HG03039 (cell line): ENCODE measurements around the gene STAC2.
"Not testable (repeated sequence)": the region's sequence is repeated elsewhere in the genome, so short reads cannot be mapped to it uniquely, and the experiment has no call there.

ENCODE experiments used
- ATAC-seq: cut with Tn5 transposase; IDR thresholded peaks from one replicate; pipeline ENCODE4 v1.9.1; 2021; ENCODE audit warnings: mild to moderate bottlenecking, moderate library complexity; ENCODE audit not compliant: unreplicated experiment

Gene STAC2

GRCh38 chr17:39191750-39192510 lies 33.8 kb downstream of the STAC2 start:
- no peak for ATAC-seq

- no peak for ATAC-seq
Measured at GRCh38 chr17:39187152-39187830, 38.5 kb downstream of the STAC2 start.

GRCh38 chr17:39186481-39187002 lies 39.2 kb downstream of the STAC2 start:
- ATAC-seq = no peak

- ATAC-seq = no peak
Measured at GRCh38 chr17:39183720-39184119, 42.0 kb downstream of the STAC2 start.

- ATAC-seq = no peak
Measured at GRCh38 chr17:39183045-39183444, 42.7 kb downstream of the STAC2 start.

DNA sequence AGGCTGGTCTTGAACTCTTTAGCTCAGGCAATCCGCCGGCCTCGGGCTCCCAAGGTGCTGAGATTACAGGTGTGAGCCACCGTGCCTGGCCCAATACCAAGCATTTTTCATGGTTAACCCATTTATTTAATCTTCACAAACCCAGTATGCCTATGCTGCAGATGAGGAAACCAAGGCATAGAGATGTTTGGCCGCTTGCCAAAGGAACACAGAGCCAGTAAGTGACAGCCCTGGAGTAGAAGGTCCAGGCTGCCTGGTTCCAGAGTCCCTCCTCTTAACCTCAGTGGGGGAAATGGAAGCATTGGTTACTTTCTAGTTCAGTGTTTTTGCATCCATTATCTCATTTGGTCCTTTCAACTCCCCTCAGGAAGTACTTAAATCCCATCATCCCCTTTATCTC lies 44.4 kb downstream of the STAC2 start:
- no peak for ATAC-seq

- ATAC-seq = no peak
Measured at GRCh38 chr17:39178536-39178935, 47.2 kb downstream of the STAC2 start.

DNA sequence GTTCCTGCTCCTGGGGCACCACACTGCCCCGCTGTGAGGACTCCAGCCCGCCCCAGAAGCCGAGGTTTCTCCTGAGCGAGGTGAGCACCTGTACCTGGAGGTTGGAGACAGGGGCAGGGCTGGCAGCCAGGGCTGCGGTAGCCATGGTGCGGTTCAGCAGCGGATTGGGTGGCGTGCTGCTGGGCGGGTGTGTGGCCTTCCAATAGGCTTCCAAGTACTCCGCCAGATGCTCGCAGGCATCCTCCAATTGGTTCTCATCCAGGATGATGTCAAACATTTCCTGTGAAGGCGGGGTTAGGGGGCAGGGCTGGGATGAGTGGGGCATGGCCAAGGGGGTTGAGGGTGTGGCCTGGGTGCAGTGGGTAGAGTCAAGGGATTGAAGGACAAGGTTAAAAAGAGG lies 48.5 kb downstream of the STAC2 start:
- no peak for ATAC-seq

DNA sequence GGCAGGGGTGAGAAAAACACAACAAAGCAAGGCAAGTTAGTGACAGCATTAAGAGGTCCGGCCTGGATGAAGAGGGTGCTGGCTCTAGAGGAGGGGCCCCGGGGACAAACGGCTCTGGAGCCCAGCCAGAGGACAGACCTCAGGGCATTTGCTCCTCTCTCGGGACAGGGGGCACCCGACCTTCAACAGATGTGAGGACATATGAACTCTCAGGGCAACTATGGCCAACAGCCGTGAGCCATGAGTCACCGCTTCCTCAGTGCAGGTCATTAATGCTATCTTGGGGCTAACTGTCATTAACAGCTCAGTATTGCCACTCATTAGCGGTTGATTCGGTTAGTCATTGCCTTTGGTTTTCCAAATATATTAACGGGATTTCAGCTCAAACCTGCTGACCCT lies 50.1 kb downstream of the STAC2 start:
- no peak for ATAC-seq

DNA sequence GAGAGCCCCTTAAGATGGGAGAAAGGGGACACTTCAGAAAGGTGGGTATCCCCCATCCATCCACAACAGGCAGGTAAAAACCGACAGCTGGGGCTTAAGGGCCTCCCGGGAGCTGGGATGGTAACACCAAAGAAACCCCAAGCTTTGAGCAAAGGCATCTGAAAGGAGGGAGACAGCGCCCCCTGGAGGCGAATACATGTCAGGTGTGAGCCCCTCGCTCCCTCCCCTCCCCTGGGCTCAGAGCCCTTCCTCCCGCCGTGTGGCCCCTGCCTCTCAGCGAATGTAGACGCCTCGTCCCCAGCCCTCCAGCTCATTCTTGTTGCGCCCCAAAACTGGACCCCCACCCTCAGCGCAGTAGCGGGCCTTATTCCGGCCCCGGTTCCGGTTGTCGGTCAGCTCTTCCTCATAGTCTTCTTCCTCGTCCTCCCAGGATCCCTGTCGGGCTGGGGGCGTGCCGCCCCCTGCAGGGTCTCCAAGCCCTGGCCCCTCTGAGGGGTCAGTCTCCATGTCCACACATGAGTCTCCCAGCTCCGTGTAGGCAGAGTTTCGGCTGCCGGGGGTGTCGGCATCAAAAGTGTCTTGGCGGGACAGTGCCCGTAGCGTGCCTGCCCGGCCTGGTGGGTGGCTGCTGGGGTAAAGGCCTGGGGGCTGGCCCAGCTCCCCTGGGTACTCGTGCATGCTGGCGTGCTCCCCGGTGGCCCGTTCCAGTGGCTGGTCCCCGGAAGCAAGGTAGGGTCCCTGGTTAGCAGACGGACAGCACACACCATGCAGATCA lies 50.6 kb downstream of the STAC2 start:
- no peak for ATAC-seq

DNA sequence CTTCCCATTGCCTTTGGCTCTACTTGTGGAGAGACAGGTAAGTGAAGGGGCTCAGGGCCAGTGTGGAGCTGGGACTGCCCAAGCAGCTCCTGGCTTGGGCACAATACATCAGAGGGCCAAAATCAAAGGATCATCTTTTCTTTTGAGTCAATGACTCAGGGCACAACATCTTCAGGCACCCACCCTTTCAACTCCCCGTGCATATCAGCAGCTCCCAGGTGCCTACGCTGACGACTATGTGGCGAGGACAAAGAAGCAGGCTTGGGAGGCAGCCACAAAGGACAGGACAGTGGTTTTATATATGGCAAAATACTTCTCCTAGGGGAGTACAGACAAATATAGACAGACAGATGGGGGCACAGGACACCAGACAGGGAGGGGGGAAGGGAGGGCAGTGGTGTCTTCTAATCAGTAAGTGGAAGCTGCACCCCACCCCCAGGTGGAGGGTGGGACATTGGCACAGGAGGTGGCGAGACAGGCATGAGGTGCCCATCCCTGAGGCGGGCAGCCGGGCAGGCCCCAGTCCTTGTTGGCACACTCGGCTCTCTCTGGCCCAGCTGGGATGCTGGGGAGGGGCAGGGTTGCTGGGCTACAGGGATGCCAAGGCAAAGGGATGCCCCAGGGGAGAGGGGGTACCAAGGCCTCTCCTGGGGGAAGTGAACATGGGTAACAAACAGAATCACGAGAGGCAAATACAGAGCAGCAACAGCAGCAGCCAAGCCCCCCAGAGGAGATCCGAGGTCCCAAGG lies 52.0 kb downstream of the STAC2 start:
- no peak for ATAC-seq

DNA sequence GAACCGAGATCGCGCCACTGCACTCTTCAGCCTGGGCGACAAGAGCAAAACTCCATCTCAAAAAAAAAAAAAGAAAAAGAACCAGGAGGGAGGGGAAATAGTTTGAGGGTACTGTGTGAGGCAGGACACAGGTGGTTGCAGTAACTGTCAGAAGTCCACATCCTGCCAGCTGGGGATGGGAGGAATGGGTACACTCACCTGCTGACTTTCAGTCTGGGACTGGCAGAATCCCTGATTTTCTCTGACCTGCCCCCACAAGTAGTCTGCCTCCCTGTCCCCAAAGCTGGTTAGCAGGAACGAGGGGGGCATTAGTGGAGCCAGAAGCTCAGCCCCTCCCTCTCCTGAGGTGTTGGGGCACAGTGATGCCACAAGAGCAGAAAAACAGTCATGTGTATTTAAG lies 52.7 kb downstream of the STAC2 start:
- no peak for ATAC-seq

GRCh38 chr17:39171933-39172332 lies 53.8 kb downstream of the STAC2 start:
- ATAC-seq = no peak

GRCh38 chr17:39170558-39170957 lies 55.2 kb downstream of the STAC2 start:
- no peak for ATAC-seq

GRCh38 chr17:39170109-39170508 lies 55.6 kb downstream of the STAC2 start:
- no peak for ATAC-seq

GRCh38 chr17:39169518-39169917 lies 56.2 kb downstream of the STAC2 start:
- no peak for ATAC-seq

GRCh38 chr17:39169101-39169500 lies 56.6 kb downstream of the STAC2 start:
- ATAC-seq = no peak

DNA sequence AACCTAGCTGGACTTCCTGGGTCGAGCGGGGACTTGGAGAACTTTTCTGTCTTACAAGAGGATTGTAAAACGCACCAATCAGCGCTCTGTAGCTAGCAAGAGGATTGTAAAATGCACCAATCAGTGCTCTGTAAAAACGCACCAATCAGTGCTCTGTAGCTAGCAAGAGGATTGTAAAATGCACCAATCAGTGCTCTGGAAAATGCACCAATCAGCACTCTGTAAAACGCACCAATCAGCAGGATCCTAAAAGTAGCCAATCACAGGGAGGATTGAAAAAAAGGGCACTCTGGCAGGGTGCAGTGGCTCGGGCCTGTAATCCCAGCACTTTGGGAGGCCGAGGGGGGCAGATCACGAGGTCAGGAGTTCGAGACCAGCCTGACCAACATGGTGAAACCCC lies 57.2 kb downstream of the STAC2 start:
- ATAC-seq = not testable (repeated sequence)

DNA sequence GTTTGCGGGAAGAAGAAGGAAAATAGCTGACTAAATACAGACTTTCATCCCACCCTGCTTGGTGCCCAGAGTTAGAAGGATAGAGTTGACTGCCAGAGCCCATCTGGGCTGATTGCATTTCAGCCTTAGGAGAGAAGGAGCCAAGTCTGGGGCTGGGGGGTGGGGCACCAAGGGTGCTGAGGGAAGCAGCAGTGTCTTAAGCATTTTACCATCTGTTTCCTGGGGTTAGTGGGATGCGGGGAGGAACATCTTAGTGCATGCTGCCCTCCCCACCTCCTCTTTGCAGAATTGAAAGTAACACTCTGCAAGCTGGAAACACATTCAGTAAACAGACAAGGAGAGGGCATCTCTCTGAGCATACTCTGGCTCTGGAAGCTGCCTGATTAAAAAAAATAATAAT lies 58.3 kb downstream of the STAC2 start:
- ATAC-seq = no peak

- ATAC-seq = no peak
Measured at GRCh38 chr17:39166437-39167335, 59.1 kb downstream of the STAC2 start.
